Activated effector memory CD4-positive, alpha-beta T cell treated with anti-CD3 and anti-CD28 coated beads, Interleukin-2, amount 50 U/mL, for 16 hours (primary cell): ENCODE results near the gene IFI27L1.
A peak's percentile ranks its signal among the peaks of the same experiment; 100 is the strongest.
"Not testable (repeated sequence)": the region's sequence is repeated elsewhere in the genome, so short reads cannot be mapped to it uniquely, and the experiment has no call there.

Source experiments
- DNase-seq: peaks from one replicate; pipeline ENCODE4 v3.0.0-alpha.2; 2020

The IFI27L1 gene

DNA sequence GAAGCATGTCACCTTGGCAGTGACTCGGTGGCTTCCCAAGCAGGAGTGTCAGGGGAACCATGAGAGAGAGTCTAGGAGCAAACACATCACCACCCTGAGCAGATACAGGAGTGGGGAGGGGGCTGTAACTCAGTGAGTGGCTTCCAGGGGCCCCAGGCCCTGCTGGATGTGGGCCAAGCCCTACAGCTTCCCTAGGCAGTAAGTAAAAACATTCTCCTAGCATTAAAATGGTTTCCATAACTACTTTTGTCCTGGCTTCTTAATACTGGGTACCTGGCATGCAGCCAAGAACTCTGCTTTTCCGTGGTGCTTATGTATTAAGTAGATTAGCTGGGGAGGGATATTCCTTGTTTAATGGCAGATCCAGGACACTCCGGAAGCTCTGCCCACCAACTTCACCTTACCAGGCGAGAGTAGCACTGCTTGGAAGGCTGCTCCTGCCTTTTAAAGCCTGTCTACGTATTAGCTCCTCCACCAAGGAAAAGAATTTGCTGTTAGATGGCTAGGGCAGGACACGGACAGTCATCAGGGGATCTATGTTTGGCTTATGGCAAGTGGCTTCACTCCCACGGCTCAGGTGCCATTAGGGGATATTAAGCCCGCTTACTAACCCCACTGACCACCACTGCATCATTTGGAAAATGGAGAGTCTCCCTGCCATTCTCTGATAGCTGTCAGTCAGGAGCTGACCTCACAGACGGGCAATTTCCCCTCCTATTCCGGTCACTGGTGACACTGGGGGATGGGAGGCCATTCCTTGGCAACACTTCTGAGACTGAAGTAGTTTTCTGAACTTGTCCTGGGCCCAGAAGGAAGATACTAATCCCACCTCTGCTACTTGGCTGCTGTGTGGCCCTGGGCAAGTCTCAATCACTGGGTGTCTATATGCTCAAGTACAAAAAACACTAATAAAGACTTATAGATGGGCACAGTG is 32.2 kb upstream of the IFI27L1 start:
- peak; percentile 53 for DNase-seq

DNA sequence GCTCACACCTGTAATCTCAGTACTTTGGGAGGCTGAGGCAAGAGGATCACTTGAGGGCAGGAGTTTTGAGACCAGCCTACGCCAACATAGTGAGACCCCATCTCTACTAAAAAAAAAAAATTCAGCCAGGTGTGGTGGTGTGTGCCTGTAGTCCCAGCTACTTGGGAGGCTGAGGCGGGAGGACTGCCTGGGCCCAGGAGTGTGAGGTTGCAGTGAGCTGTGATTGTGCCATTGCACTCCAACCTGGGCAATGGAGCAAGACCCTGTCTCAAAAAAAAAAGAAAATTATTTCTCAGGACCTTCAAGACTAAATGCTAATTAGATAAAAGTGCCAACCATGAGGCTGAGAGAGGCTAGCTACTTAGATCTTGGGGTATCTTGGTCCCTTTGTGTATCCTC is 31.5 kb upstream of the IFI27L1 start:
- peak; percentile 48 for DNase-seq

DNA sequence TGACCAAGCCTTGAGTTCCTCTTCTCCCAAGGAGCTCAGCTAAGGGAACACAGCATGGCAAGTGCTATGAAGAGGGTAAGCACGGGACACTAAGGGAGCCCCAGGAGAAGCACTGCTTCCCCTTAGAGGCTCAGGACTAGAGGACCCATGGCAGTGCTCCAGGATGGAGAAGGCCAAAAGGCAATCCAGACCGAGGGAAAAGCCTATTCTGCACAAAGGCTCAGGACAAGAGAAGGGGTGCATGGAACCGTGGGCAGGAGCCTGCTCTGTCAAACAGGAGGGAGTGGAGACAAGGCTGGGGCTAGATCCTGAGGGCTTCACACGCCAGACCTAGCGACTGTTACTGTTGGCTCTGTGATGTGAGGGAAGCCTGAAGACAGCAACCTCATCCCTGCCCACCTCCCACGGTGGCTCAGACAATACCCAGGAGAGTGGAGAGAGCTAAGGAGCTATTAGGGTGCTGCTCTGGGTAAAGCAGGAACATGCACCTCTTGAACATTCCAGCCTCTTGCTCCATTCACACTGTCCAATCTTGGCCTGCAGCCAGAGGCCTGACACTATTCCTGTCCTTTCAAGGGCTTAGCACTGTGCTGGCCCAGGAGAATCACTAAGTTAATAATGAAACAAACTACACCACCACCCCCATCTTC is 30.8 kb upstream of the IFI27L1 start:
- DNase-seq = peak; percentile 55

DNA sequence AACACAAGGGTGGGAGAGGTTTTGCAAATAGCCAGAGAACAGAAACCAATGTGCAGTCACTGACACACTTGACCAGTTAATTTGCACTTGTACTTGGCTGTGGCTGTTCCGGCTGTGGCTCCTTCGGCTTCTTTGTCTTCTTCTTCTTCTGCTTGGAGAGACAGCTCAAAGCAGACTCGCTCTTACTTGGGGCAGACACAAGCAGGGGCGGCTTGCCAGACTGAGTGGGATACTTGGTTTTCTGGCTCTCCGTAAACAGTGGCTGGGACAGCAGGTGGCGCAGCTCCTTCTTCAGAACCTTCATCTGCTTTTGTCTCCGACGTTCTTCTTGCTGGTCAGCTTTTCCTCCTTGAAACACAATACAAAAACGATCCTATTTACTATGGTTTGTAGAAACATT is 30.0 kb upstream of the IFI27L1 start:
- DNase-seq = peak; percentile 50

DNA sequence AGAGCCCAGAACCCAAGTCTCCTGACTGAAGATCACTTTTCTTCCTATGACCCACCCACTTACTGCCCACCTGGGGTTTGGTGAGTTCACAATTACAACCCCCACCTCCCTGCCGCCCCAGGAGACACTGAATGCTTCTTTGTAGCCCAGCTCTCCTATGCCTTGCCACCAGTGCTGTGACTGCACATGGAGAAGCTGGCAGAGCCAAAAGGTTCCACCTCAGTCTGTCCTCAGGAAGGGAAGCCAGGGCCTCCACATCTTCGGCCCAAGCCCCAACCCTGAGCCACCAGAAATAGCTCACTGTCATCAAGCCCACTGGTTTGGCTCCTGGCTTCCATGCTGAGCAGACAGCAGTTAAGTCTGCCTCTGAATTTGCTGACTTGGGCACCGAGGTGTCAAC is 29.3 kb upstream of the IFI27L1 start:
- DNase-seq = peak; percentile 57

DNA sequence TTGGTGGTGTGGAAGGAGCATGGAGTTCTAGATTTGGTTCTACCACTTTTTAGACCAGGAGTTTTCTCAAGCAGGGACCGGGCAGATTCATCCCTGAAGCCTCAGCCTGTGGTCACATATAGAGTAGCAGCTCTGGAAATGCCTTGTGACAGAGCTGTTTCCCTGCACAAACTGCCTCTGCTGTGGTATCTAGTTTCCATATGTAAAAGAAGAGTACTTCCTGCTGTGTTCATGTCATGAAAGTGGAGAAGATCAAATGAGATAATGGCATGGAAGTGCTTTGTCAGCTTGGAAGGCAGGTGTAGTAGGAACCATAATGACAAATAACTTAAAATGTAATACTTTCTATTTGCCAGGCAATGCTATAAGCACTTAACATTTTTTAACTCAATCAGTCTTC is 28.9 kb upstream of the IFI27L1 start:
- no peak for DNase-seq

DNA sequence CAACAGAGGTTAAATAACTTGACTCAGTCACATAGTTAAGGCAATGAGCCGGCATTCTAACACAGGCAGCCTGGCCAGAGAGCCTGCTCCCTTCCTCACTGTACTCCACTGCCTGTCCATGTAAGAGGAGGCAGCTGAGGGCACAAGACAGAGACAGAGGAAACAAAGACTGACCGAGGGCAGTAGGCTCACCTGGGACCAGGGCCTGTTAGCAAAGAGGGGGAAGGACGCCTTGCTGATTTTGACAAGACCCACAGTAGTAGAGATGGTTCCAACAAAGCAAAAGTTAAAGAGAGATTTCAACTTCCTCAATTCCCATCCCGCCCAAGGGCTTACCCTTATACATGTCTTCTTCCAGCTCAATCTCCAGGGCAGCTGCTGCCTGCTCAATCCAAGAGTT is 28.4 kb upstream of the IFI27L1 start:
- peak; percentile 13 for DNase-seq

DNA sequence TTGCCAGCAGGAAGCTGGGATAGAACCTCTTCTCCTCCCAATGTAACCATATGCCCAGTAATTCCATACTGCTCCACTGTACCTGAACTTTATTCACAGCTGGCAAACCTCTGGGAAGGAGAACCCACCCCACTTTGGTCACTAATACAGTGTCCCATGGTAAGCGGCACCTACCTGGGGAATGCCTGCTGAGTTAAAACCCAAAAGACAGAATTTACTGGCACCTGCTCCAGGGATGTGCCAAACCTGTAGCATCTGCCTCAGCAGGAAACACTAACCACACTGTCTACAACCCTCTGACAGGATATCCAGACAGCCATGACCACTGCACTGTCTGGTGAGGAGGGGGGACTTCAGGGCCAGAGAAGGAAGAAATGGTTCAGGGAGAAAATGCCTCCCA is 26.7 kb upstream of the IFI27L1 start:
- peak; percentile 22 for DNase-seq

DNA sequence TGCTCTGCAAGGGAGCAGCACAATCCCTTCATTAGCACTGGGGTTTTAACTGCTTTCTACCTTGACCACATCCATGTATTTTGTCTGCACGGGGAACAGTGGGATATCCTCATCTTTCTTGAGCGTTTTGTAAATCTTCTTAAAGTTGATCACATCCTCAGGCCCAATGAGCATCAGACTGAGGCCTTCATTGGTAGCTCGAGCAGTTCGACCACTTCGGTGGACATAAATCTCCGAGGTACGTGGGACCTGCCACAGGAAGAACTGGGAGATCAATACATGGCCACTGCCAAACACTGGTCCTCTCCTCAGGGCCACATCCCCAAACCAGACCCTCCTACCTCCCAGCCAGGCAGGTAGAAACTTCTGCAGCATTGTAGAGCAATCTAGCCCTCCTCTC is 26.2 kb upstream of the IFI27L1 start:
- peak; percentile 56 for DNase-seq

DNA sequence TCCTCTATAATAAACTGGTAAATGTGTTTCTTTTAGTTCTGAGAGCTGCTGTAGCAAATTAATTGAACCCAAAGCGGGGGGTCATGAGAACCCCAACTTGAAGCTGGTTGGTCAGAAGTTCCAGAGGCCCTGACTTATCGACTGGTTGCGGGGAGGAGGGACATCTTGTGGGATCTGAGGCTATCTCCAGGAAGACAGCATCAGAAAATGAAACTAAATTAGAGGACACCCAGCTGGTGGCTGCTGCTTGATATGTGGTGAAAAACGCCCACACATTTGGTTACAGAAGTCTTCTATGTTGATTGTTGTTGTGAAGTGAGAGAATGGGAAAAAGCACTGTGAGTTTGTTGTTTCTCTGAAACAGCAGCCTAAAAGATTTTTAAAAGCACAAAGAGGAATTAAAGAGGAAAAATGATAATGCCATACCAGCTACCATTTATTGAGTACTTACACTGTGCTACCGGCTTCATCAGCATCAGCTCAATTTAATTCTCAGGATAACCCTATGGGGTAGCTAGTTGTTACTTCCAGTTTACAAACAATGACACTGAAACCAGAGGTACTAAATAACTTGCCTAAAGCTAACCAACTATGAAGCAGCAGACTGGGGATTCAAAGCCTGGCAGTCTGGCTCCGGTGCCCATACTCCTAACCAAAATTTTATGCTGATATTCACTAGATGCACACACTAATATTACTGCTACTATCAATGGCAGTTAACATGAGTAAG is 24.4 kb upstream of the IFI27L1 start:
- DNase-seq = peak; percentile 67

DNA sequence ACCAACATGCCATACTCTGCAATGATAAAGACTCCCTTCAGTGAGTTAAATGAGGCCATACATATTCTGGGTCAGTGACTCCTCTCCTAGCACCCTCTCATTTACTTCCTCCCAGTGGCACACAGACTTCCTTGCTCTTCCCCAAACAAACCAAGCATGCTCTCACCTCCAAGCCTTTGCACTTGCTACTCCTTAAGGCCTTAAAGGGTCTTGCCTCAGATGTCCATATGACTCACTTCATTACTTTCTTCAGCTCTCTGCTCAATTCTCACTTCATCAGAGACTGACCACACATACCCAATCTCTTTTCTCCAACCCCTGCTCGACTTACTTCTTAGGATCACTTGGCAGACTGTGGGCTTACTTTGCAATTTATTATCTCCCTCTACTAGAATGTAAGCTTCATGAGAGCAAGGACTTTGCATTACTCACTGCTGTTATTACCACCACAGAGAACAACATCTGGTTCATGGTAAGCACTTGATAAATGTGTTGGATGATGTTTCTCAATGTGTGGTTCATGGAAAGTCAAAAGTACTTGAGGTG is 22.9 kb upstream of the IFI27L1 start:
- DNase-seq = no peak

DNA sequence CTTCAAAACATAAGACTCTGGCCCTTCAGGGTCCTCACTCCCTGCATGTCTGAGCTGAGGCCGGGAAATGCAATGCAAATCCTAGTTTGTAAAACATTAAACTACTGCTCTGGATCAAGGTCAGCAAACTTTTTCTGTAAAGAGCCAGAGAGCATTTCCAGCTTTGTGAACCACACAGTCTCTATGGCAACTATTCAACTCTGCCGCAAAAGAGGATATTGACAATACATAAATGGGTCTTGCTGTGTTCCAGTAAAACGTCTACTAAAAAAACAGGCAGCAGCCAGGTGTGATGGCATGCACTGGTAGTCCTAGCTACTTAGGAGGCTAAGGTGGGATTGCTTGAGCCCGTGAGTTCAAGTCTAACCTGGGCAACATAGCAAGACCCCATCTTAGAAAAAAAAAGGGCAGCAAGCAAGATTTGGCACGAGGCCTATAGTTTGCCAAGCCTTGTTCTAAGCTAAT is 22.4 kb upstream of the IFI27L1 start:
- DNase-seq = peak; percentile 27

DNA sequence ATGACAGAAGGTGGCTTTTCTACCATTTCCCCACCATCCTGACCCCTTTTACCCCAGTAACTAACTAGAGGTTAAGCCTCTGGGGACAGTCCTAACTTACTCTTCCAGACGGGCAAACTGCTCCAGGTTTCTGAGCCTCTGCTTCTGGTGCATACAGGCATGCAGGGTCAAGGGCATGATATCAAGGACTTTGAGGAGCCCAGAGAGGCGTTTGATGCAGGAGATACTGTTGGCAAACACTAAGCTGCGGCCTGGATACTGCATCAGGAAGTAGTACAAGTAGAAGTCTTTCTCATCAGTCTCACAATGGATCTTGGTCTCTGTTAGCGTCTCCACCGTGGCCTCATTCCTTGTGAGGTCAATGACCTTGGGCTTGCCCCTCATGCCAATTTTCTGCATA is 21.1 kb upstream of the IFI27L1 start:
- DNase-seq = no peak

DNA sequence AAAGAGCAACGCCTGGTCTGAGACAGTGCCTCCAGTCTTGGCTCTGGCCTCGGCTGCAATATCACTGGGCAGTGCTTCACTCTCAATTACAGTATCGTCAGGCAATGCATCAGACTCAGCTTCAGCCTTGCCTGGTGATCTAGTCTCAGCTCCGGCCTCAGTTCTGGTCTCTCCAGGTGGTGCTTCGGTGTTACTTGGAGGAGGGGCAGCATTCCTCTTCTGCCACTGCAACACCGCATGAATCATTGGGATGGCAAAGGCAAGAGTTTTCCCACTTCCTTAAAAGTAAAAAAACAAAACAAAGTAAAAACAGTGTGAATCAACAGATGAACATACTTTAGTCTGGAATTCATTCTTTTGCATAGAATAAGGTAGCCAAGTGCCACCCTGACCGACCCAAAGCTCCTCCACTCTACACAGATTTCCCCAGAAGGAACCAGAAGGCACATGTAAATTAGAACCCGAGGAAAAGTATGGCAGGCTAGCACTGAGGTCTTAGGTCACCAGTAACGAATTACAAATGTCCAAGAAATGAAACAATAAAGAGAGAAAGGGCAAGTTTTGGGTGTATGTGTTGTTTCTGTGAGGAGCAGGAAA is 18.7 kb upstream of the IFI27L1 start:
- DNase-seq = no peak

DNA sequence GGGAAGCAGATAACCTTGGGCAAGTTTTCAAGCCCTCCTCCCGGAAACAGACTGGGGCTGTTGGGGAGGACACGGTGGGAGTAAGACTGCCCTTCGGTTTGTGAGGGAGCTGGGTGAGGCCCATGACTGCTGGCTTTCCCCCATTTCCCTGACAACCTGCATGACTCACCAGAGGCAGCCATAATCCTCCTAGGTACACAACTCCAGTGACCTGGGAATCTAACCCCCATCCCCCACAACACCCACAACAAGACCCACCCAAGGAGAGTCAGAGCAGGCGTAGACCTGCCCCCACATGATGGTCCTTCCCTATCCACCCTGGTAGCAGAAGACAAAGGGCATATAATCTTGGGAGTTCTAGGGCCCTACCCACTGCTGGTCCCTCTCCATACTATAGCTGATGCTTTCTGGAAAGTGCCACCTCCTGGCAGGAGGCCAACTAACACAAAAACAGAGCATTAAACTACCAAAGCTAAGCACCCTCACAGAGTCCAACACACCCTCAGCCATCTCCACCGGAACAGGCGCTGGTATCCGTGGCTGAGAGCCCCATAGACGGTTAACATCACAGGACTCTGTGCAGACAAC is 14.9 kb upstream of the IFI27L1 start:
- no peak for DNase-seq

DNA sequence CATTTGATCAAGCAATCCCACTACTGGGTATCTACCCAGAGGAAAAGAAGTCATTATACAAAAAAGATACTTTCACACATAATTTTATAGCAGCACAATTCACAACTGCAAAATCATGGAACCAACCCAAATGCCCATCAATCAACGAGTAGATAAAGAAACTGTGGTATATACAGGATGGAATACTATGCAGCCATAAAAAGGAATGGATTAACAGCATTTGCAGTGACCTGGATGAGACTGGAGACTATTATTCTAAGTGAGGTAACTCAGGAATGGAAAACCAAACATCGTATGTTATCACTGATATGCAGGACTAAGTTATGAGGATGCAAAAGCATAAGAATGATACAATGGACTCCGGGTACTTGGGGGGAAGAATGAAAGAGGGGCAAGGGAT is 9.0 kb upstream of the IFI27L1 start:
- not testable (repeated sequence) for DNase-seq

DNA sequence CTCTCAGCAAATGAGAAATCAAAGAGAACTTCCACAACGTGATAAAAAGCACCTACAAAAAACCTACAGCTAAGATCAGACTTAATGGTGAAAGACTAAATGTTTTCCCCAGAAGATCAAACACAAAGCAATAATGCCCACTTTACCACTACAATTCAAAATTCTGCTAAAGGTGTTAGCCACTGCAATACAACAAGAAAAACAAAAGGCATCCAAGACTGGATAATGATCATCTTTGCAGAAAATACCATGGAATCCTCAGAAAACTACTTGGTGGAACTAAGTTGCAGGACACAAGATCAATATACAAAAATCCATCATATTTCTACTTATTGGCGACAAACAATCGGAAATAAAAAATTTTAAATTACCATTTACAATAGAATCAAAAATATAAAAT is 6.6 kb upstream of the IFI27L1 start:
- DNase-seq = no peak

DNA sequence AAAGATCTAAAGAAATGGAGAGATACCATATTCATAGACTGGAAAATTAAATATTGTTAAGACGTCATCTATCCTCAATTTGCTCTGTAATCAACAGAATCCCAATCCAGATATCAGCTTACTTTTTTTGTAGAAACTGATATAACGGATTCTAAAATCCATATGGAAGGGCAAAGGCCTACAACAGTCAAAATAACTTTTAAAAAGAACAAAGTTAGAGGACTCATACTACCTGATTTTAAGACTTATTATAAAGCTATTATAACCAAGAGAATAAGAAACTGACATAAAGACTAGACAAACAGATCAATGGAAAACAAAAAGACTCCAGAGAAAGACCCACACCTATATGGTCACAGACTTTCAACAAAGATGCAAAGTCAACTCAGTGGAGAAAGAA is 6.1 kb upstream of the IFI27L1 start:
- DNase-seq = no peak

DNA sequence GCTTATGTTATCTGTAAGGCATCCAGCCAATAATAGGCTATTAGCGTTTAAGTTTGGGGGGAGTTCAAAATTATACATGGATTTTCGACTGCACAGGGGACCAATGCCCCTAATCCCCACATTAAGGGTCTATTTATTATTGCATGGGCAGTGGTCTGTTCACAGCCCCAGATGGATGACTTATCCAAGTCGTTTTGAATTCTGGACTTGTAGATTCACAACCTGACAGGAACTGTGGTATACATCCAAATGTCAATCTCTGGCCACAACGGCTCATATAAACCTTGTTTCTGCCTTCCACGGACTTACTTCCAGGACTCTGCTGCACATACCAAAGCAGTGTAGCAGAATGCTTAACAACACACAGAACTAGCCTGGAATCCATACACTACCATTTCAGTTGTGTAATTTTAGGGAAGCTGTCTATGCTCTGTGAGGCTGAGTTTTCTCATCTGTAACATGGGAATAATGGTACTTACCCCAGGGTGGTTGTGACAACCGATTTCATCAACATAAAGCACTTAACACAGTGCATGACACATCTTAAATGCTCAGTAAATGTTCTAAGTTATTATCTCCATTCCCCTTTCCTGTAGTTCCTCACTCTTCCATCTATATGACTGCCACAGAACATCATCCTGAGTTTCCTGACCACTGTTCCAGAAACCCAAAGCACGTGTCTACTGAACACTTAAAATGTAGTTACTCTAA is 3.8 kb upstream of the IFI27L1 start:
- no peak for DNase-seq

DNA sequence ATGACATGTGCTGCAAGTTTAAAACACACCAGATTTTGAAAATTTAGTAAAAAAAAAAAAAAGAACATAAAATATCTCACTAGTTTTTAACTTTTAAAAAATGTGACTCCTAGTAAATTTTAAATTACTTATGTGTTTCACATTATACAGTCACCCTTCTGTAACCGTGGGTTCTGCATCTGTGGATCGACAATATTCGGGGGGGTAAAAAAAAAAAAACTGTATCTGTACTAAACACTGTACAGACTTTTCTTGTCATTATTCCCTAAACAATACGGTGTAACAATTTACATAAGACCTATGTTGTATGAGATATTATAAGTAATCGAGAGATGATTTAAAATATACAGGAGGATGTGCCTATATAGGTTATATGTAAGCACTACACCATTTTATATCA is 3.3 kb upstream of the IFI27L1 start:
- DNase-seq = no peak

DNA sequence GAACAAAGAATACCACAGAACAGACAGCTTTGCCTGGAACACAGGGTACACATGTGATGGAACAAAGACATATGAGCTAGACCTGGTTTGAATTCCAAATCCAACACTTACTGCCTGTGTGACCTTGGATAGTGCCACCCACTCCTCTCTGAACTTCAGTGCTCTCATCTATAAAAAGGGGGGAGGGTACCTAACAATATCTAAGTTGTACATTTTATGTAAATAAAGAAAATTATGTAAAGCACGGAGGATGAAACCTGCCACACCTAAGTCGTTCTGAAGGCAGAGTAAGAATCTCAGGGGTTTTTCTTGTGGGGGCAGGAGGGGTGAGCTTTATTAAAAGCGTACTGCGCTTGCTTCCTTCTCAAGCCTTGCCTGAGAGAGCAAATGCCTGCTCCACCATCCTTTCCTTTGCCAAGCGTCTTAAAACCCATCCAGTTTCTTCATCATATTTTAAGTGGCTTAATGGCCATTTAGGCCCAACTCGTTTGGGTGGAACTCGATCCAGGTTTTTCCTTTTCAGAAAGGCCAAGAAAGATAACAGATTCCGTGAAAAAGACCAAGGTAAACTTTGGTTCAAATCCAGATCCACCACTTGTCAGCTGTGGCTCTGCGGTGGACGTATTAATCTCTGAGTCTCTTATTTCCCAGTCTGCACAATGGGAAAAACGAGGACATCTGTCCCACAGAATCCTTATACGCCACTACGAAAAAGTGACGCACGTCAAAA is 1.1 kb upstream of the IFI27L1 start:
- no peak for DNase-seq
